Osteocyte (in vitro differentiated cells): ENCODE results near the gene PCGF3. TPM values are rescaled to one million over a fixed set of nuclear protein-coding genes. Genes with fewer than 3 reads are reported as not detected.

ENCODE experiments used
- DNase-seq: peaks from one replicate; pipeline ENCODE4 v3.0.0; 2021; ENCODE audit warnings: mixed read lengths; ENCODE audit not compliant: unreplicated experiment; ENCODE audit errors: extremely low spot score
- H3K27ac Mint-ChIP-seq: one replicate; pipeline ENCODE4 v1.8.0; 2021; ENCODE audit warnings: mild to moderate bottlenecking, mixed read lengths; ENCODE audit not compliant: unreplicated experiment
- H3K27me3 Mint-ChIP-seq: one replicate; pipeline ENCODE4 v1.8.0; 2021; ENCODE audit warnings: mixed read lengths; ENCODE audit not compliant: unreplicated experiment
- H3K36me3 Mint-ChIP-seq: one replicate; pipeline ENCODE4 v1.8.0; 2021; ENCODE audit warnings: mixed read lengths; ENCODE audit not compliant: unreplicated experiment
- H3K4me1 Mint-ChIP-seq: one replicate; pipeline ENCODE4 v1.8.0; 2021; ENCODE audit warnings: mixed read lengths; ENCODE audit not compliant: unreplicated experiment
- H3K4me3 Mint-ChIP-seq: one replicate; pipeline ENCODE4 v1.8.0; 2021; ENCODE audit warnings: mild to moderate bottlenecking, moderate library complexity, mixed read lengths; ENCODE audit not compliant: unreplicated experiment
- H3K9me3 Mint-ChIP-seq: one replicate; pipeline ENCODE4 v1.8.0; 2021; ENCODE audit warnings: mixed read lengths; ENCODE audit not compliant: unreplicated experiment
- total RNA-seq: library from RNA; stranded (reverse); gene quantifications from 2 replicates; pipeline ENCODE4 v1.2.1, GENCODE V29; 2021
- TF ChIP-seq, protein P1 (sequence below): fragments of 200-600 bp; sonication (generic); IDR thresholded peaks from 2 replicates; pipeline ENCODE4 v1.5.0; 2021; ENCODE audit warnings: antibody characterized with exemption, mild to moderate bottlenecking, moderate library complexity

PCGF3 gene
- total RNA-seq, 1 donor from 2014 or later: 70.0 TPM

- no peaks in the 10 kb centered on the region for H3K4me1 Mint-ChIP-seq
- H3K4me3 Mint-ChIP-seq: no peak overlapping the region
- DNase-seq: no peak
- no peaks in the 10 kb centered on the region for H3K36me3 Mint-ChIP-seq
- H3K9me3 Mint-ChIP-seq: no peaks in the 10 kb centered on the region
- H3K27me3 Mint-ChIP-seq: no peaks in the 10 kb centered on the region
- no peak overlapping the region for H3K27ac Mint-ChIP-seq
- TF ChIP-seq, protein P1, sequence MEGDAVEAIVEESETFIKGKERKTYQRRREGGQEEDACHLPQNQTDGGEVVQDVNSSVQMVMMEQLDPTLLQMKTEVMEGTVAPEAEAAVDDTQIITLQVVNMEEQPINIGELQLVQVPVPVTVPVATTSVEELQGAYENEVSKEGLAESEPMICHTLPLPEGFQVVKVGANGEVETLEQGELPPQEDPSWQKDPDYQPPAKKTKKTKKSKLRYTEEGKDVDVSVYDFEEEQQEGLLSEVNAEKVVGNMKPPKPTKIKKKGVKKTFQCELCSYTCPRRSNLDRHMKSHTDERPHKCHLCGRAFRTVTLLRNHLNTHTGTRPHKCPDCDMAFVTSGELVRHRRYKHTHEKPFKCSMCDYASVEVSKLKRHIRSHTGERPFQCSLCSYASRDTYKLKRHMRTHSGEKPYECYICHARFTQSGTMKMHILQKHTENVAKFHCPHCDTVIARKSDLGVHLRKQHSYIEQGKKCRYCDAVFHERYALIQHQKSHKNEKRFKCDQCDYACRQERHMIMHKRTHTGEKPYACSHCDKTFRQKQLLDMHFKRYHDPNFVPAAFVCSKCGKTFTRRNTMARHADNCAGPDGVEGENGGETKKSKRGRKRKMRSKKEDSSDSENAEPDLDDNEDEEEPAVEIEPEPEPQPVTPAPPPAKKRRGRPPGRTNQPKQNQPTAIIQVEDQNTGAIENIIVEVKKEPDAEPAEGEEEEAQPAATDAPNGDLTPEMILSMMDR: no peak
These were observed 86.4 kb downstream of the PCGF3 start for GRCh38 chr4:791898-792625.

- Mint-ChIP-seq H3K4me3 (no peak overlapping the region), H3K27me3 (no peaks in the 10 kb centered on the region), H3K36me3 (no peaks in the 10 kb centered on the region), H3K4me1 (no peaks in the 10 kb centered on the region), H3K27ac (no peak overlapping the region), H3K9me3 (no peaks in the 10 kb centered on the region)
- TF ChIP-seq, protein P1: no peak
- no peak for DNase-seq
These were observed 87.0 kb downstream of the PCGF3 start for GRCh38 chr4:792626-793092.

- Mint-ChIP-seq H3K9me3 (no peaks in the 10 kb centered on the region), H3K4me1 (no peaks in the 10 kb centered on the region), H3K27ac (no peak overlapping the region), H3K36me3 (no peaks in the 10 kb centered on the region), H3K4me3 (no peak overlapping the region), H3K27me3 (no peaks in the 10 kb centered on the region)
- TF ChIP-seq, protein P1: no peak
- DNase-seq: no peak
These were observed 87.6 kb downstream of the PCGF3 start for GRCh38 chr4:793093-793861.

- no peaks in the 10 kb centered on the region for H3K27me3 Mint-ChIP-seq
- H3K27ac Mint-ChIP-seq: no peak overlapping the region
- H3K4me3 Mint-ChIP-seq: no peak overlapping the region
- TF ChIP-seq, protein P1: no peak
- DNase-seq: no peak
- no peaks in the 10 kb centered on the region for H3K4me1 Mint-ChIP-seq
- no peaks in the 10 kb centered on the region for H3K36me3 Mint-ChIP-seq
- no peaks in the 10 kb centered on the region for H3K9me3 Mint-ChIP-seq
These were observed 88.4 kb downstream of the PCGF3 start for GRCh38 chr4:793941-794621.
